ENCODE measurements around the gene WDR12. TPM values are rescaled to one million over a fixed set of nuclear protein-coding genes. Genes with fewer than 3 reads are reported as not detected.

Gene WDR12
- total RNA-seq, 4 donors from 2014 or later, result 6.2 to 18.7 (median 7.6) TPM

- no peak overlapping the region for H3K4me3 ChIP-seq (ENCODE audit: low read depth, poor library complexity, severe bottlenecking)
- no peak for DNase-seq (ENCODE audit: low spot score in 2 of 2)
- WGBS, 2 donors, result 32 to 34% methylated on average over 6 of the region's 6 CpGs
- intact Hi-C loops (cut with DNase I; ENCODE audit: low total_unique reads), result no loop called here
- TF ChIP-seq, protein P1, sequence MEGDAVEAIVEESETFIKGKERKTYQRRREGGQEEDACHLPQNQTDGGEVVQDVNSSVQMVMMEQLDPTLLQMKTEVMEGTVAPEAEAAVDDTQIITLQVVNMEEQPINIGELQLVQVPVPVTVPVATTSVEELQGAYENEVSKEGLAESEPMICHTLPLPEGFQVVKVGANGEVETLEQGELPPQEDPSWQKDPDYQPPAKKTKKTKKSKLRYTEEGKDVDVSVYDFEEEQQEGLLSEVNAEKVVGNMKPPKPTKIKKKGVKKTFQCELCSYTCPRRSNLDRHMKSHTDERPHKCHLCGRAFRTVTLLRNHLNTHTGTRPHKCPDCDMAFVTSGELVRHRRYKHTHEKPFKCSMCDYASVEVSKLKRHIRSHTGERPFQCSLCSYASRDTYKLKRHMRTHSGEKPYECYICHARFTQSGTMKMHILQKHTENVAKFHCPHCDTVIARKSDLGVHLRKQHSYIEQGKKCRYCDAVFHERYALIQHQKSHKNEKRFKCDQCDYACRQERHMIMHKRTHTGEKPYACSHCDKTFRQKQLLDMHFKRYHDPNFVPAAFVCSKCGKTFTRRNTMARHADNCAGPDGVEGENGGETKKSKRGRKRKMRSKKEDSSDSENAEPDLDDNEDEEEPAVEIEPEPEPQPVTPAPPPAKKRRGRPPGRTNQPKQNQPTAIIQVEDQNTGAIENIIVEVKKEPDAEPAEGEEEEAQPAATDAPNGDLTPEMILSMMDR (IDR thresholded peaks at IDR 0.05), result no peak
- TF ChIP-seq POLR2A (IDR thresholded peaks at IDR 0.05), result no peak
These were observed 79.9 kb downstream of the WDR12 start for GRCh38 chr2:202831242-202832220.

- intact Hi-C loops (cut with DNase I; ENCODE audit: low total_unique reads), result no loop called here
- TF ChIP-seq, protein P1 (IDR thresholded peaks at IDR 0.05), result no peak
- no peak for TF ChIP-seq POLR2A (IDR thresholded peaks at IDR 0.05)
- DNase-seq (ENCODE audit: low spot score in 2 of 2), result no peak
- 93 to 100% methylated on average over 1 of the region's 1 CpG for WGBS, 2 donors
- no peak overlapping the region for H3K4me3 ChIP-seq (ENCODE audit: low read depth, poor library complexity, severe bottlenecking)
These were observed 86.6 kb downstream of the WDR12 start for GRCh38 chr2:202824901-202825300.

Other genes with a start within 250 kb of the WDR12 start
- 1 to 10 TPM in 2 of 4 donors, under 1 TPM in 2; 0.72 to 3.0 (median 1.4) TPM for gene ICA1L, start 39.9 kb downstream of the WDR12 start, total RNA-seq
- gene CARF, start 602 bp upstream of the WDR12 start, total RNA-seq, result 10 to 100 TPM in 2 of 4 donors, 1 to 10 TPM in 2; 9.1 to 12.1 (median 10.2) TPM
- 10 to 100 TPM; 17.2 to 26.5 (median 21.6) TPM for gene NBEAL1, start 103.2 kb upstream of the WDR12 start, total RNA-seq

All from lower leg skin (tissue), 4 donors.